H1 (cell line): ENCODE results near the gene TMEM115. TPM values are rescaled to one million over a fixed set of nuclear protein-coding genes. Genes with fewer than 3 reads are reported as not detected.
A peak's percentile ranks its signal among the peaks of the same experiment; 100 is the strongest.

Source experiments
- CTCF ChIA-PET: fragments of 300-600 bp; sonication (Branson Sonifier 250); formaldehyde crosslinking; loops from one replicate; lab custom pipeline; 2021; ENCODE audit not compliant: partially characterized antibody; lab: Charles Lee
- POLR2A ChIA-PET: fragments of 300-600 bp; sonication (Branson Sonifier 250); formaldehyde crosslinking; loops from one replicate; lab custom pipeline; 2021; ENCODE audit warnings: inconsistent platforms; ENCODE audit not compliant: partially characterized antibody; lab: Charles Lee
- DNase-seq, 2 experiments: peaks; one replicate each; pipeline versions ENCODE4 v3.0.0 to v3.0.0-alpha.2; 2010 to 2022; ENCODE audit warnings: low spot score in 2 of 2, low read depth in 1 of 2, mixed read lengths in 1 of 2
- FAIRE-seq: peaks from 2 replicates; lab custom pipeline; 2011; peaks lifted over from hg19 to GRCh38; lab: Jason Lieb, UNC
- H2AFZ ChIP-seq: 2 replicates; pipeline ENCODE4 v1.8.1; 2012; ENCODE audit warnings: low read length, inconsistent platforms
- H2AK5ac ChIP-seq: 2 replicates; pipeline ENCODE4 v1.6.1; 2013; ENCODE audit warnings: low read depth, low read length
- H2BK120ac ChIP-seq: replicated peaks from 2 replicates; pipeline ENCODE3; 2013; ENCODE audit warnings: low read depth, low read length, inconsistent platforms
- H2BK12ac ChIP-seq: 2 replicates; pipeline ENCODE4 v1.6.1; 2013; ENCODE audit warnings: low read depth, low read length
- H2BK15ac ChIP-seq: 2 replicates; pipeline ENCODE4 v1.6.1; 2013; ENCODE audit warnings: low read length
- H2BK20ac ChIP-seq: 2 replicates; pipeline ENCODE4 v1.6.1; 2013; ENCODE audit warnings: low read length
- H2BK5ac ChIP-seq: 2 replicates; pipeline ENCODE4 v1.6.1; 2013; ENCODE audit warnings: low read depth, low read length
- H3K14ac ChIP-seq: 2 replicates; pipeline ENCODE4 v1.6.1; 2013; ENCODE audit warnings: inconsistent platforms; ENCODE audit not compliant: insufficient read length
- H3K18ac ChIP-seq: 2 replicates; pipeline ENCODE4 v1.6.1; 2013; ENCODE audit warnings: low read length; ENCODE audit errors: extremely low read depth
- H3K23ac ChIP-seq: 2 replicates; pipeline ENCODE4 v1.6.1; 2013; ENCODE audit warnings: inconsistent platforms; ENCODE audit not compliant: insufficient read length
- H3K23me2 ChIP-seq: 2 replicates; pipeline ENCODE4 v1.6.1; 2013; ENCODE audit warnings: low read depth, low read length
- H3K27ac ChIP-seq: 2 replicates; pipeline ENCODE4 v1.6.1; 2011; ENCODE audit warnings: low read depth, low read length, inconsistent platforms
- H3K27me3 ChIP-seq, 4 experiments: replicated peaks in 1 of 4; 1 replicate in 1 of 4; 2 replicates in 3 of 4; pipeline versions ENCODE4 v1.6.1 to v1.8.1; 2011 to 2013; ENCODE audit warnings: low read length in 3 of 4, mild to moderate bottlenecking in 3 of 4, inconsistent platforms in 2 of 4, mixed read lengths in 2 of 4, moderate library complexity in 1 of 4; ENCODE audit not compliant: control insufficient read depth in 3 of 4, insufficient read depth in 3 of 4; ENCODE audit errors: extremely low read depth in 1 of 4
- H3K36me3 ChIP-seq, 4 experiments: 2 replicates each; pipeline versions ENCODE4 v1.6.1 to v1.8.1; 2011 to 2013; ENCODE audit warnings: mild to moderate bottlenecking in 4 of 4, low read length in 3 of 4, moderate library complexity in 2 of 4, control low read depth in 1 of 4, inconsistent platforms in 1 of 4; ENCODE audit not compliant: insufficient read depth in 4 of 4, control insufficient read depth in 2 of 4
- H3K4ac ChIP-seq: replicated peaks from 2 replicates; pipeline ENCODE3; 2013; ENCODE audit warnings: low read length, low read depth, mixed read lengths, inconsistent platforms; ENCODE audit not compliant: insufficient read length
- H3K4me1 ChIP-seq, 4 experiments: replicated peaks in 1 of 4; 1 replicate in 1 of 4; 2 replicates in 3 of 4; pipeline versions ENCODE4 v1.6.1 to v1.8.1; 2011 to 2013; ENCODE audit warnings: low read length in 3 of 4, inconsistent platforms in 2 of 4, mixed read lengths in 1 of 4; ENCODE audit not compliant: insufficient read depth in 4 of 4, control insufficient read depth in 3 of 4
- H3K4me2 ChIP-seq, 2 experiments: 2 replicates each; pipeline versions ENCODE4 v1.6.1 to v1.8.1; 2011 to 2013; ENCODE audit warnings: low read depth in 2 of 2, low read length in 2 of 2, control low read depth in 1 of 2, inconsistent platforms in 1 of 2, mild to moderate bottlenecking in 1 of 2; ENCODE audit not compliant: insufficient read depth in 1 of 2
- H3K4me3 ChIP-seq, 4 experiments: fragments of 200-600, 300-600 bp in 1 of 4; sonication (generic), shearing (Covaris generic), sonication (Bioruptor Twin) in 1 of 4; 2 replicates each; pipeline versions ENCODE4 v1.5.1 to v1.8.1; 2011 to 2016; ENCODE audit warnings: low read length in 4 of 4, low read depth in 3 of 4, control low read depth in 2 of 4, inconsistent platforms in 2 of 4, mild to moderate bottlenecking in 2 of 4, mixed read lengths in 1 of 4, moderate library complexity in 1 of 4; ENCODE audit not compliant: insufficient read depth in 2 of 4; ENCODE audit errors: extremely low read depth in 1 of 4
- H3K56ac ChIP-seq: replicated peaks from 2 replicates; pipeline ENCODE3; 2013; ENCODE audit warnings: low read depth, mild to moderate bottlenecking, mixed read lengths, low read length, inconsistent platforms; ENCODE audit not compliant: insufficient read length
- H3K79me1 ChIP-seq: 2 replicates; pipeline ENCODE4 v1.6.1; 2013; ENCODE audit warnings: low read depth, low read length, control low read depth
- H3K79me2 ChIP-seq, 2 experiments: 2 replicates each; pipeline versions ENCODE4 v1.6.1 to v1.8.1; 2012 to 2013; ENCODE audit warnings: low read length in 2 of 2, mild to moderate bottlenecking in 2 of 2, inconsistent platforms in 1 of 2; ENCODE audit not compliant: insufficient read depth in 2 of 2, control insufficient read depth in 1 of 2
- H3K9ac ChIP-seq, 4 experiments: replicated peaks in 1 of 4; 1 replicate in 1 of 4; 2 replicates in 3 of 4; pipeline versions ENCODE4 v1.6.1 to v1.8.1; 2011 to 2013; ENCODE audit warnings: low read depth in 3 of 4, low read length in 3 of 4, control low read depth in 2 of 4, mild to moderate bottlenecking in 2 of 4, moderate library complexity in 2 of 4, inconsistent platforms in 1 of 4; ENCODE audit errors: extremely low read depth in 1 of 4
- H3K9me3 ChIP-seq, 2 experiments: 2 replicates each; pipeline versions ENCODE4 v1.6.1 to v1.8.1; 2012 to 2013; ENCODE audit warnings: mild to moderate bottlenecking in 2 of 2, moderate library complexity in 2 of 2, control low read depth in 1 of 2, inconsistent platforms in 1 of 2, low read depth in 1 of 2, low read length in 1 of 2, mixed read lengths in 1 of 2; ENCODE audit not compliant: insufficient read depth in 2 of 2
- H4K20me1 ChIP-seq, 2 experiments: replicated peaks in 1 of 2; 2 replicates each; pipeline versions ENCODE3 to v1.8.1; 2011 to 2013; ENCODE audit warnings: inconsistent platforms in 2 of 2, low read length in 2 of 2, mild to moderate bottlenecking in 1 of 2; ENCODE audit not compliant: insufficient read depth in 2 of 2, control insufficient read depth in 1 of 2
- H4K5ac ChIP-seq: 2 replicates; pipeline ENCODE4 v1.6.1; 2013; ENCODE audit warnings: low read length, low read depth, mixed read lengths, inconsistent platforms; ENCODE audit not compliant: insufficient read length
- H4K8ac ChIP-seq: 2 replicates; pipeline ENCODE4 v1.8.0; 2013; ENCODE audit warnings: mild to moderate bottlenecking, moderate library complexity, low read length, inconsistent platforms; ENCODE audit not compliant: insufficient read depth; ENCODE audit errors: extremely low read depth
- H4K91ac ChIP-seq: replicated peaks from 2 replicates; pipeline ENCODE3; 2013; ENCODE audit warnings: low read length, mixed read lengths, inconsistent platforms; ENCODE audit not compliant: insufficient read length
- CHD1 ChIP-seq: IDR thresholded peaks from 2 replicates; pipeline ENCODE4 v1.6.1; 2012; ENCODE audit warnings: low read depth, low read length, improper control_type of control experiment
- CHD2 ChIP-seq: IDR thresholded peaks from 2 replicates; pipeline ENCODE4 v1.6.1; 2012; ENCODE audit warnings: low read length, improper control_type of control experiment
- CREB1 ChIP-seq: IDR thresholded peaks from 2 replicates; pipeline ENCODE4 v1.6.1; 2012; ENCODE audit warnings: inconsistent platforms
- EZH2 ChIP-seq: fragments of 200-600 bp; sonication (generic); IDR thresholded peaks from 2 replicates; pipeline ENCODE4 v1.7.1; 2012; ENCODE audit warnings: low read depth, mild to moderate bottlenecking, moderate library complexity, low read length, inconsistent platforms; ENCODE audit not compliant: severe bottlenecking
- GABPA ChIP-seq: IDR thresholded peaks from 2 replicates; pipeline ENCODE4 v1.6.1; 2011; ENCODE audit warnings: mild to moderate bottlenecking, low read length, moderate library complexity, borderline replicate concordance; ENCODE audit not compliant: insufficient read depth
- JUND ChIP-seq: IDR thresholded peaks from 2 replicates; pipeline ENCODE4 v1.6.1; 2011; ENCODE audit warnings: mild to moderate bottlenecking, improper control_type of control experiment, low read length
- MAFK ChIP-seq: IDR thresholded peaks from 2 replicates; pipeline ENCODE4 v1.6.1; 2012; ENCODE audit warnings: low read depth, mild to moderate bottlenecking, improper control_type of control experiment, low read length
- POLR2A ChIP-seq, 2 experiments: IDR thresholded peaks; 1 replicate in 1 of 2; 2 replicates in 1 of 2; pipeline ENCODE4 v1.6.1; 2011; ENCODE audit warnings: low read depth in 2 of 2, low read length in 2 of 2, mild to moderate bottlenecking in 2 of 2; ENCODE audit errors: control extremely low read depth in 1 of 2
- SIN3A ChIP-seq, 2 experiments: IDR thresholded peaks in 1 of 2; conservative IDR thresholded peaks in 1 of 2; 2 replicates each; pipeline ENCODE4 v1.6.1; 2011 to 2012; ENCODE audit warnings: low read length in 2 of 2, improper control_type of control experiment in 1 of 2, low read depth in 1 of 2, mild to moderate bottlenecking in 1 of 2
- SIRT6 ChIP-seq: IDR thresholded peaks from one replicate; pipeline ENCODE4 v1.7.1; 2012; ENCODE audit warnings: low read length, inconsistent platforms
- SUZ12 ChIP-seq: fragments of 200-600 bp; sonication (generic); IDR thresholded peaks from 2 replicates; pipeline ENCODE4 v1.6.1; 2012; ENCODE audit warnings: mild to moderate bottlenecking, inconsistent platforms, low read length, moderate library complexity, mixed read lengths
- ZNF274 ChIP-seq: IDR thresholded peaks from 2 replicates; pipeline ENCODE4 v1.7.0; 2012; ENCODE audit warnings: low read length, borderline replicate concordance; ENCODE audit errors: extremely low read depth
- WGBS, 2 experiments: shearing (Covaris generic) in 1 of 2; methylation state at CpG; one replicate each; pipeline versions ENCODE4 v1.1.6 to v1.1.7; 2013 to 2015; ENCODE audit warnings: low lambda C conversion rate in 2 of 2, mixed read lengths in 2 of 2, inconsistent platforms in 1 of 2, low coverage in 1 of 2, missing lambda C conversion rate in 1 of 2; ENCODE audit not compliant: insufficient replicate concordance in 2 of 2, insufficient coverage in 1 of 2, insufficient read length in 1 of 2; ENCODE audit errors: extremely low coverage in 1 of 2, missing lambda C conversion rate in 1 of 2; 5-methylcytosine and 5-hydroxymethylcytosine counted together
- polyA plus RNA-seq, 7 experiments: library from polyadenylated mRNA; depleted of rRNA in 3 of 7; stranded (reverse) in 5 of 7; unstranded in 2 of 7; fragments of >200 nt in 5 of 7; fragments of 200-250 nt in 2 of 7; gene quantifications; 1 replicate in 5 of 7; 2 replicates in 1 of 7; 4 replicates in 1 of 7; pipeline versions ENCODE4 v1.2.1 to v1.2.3, GENCODE V29; 2011 to 2013; ENCODE audit warnings: missing spikeins in 2 of 7, mixed read lengths in 2 of 7
- total RNA-seq: library from RNA; stranded (reverse); fragmentation: NEBNext Ultra II Directional; extraction: Animal tissue kit (Norgen Biotek cat#: 25700); gene quantifications from 2 replicates; pipeline ENCODE4 v1.2.1, GENCODE V29; 2021

The TMEM115 gene
- total and polyA plus RNA-seq, 2 of the 8 experiments (the other 6 are each of a cell fraction or from before 2014, with no cell fraction given): 25.4 to 32.4 TPM

DNA sequence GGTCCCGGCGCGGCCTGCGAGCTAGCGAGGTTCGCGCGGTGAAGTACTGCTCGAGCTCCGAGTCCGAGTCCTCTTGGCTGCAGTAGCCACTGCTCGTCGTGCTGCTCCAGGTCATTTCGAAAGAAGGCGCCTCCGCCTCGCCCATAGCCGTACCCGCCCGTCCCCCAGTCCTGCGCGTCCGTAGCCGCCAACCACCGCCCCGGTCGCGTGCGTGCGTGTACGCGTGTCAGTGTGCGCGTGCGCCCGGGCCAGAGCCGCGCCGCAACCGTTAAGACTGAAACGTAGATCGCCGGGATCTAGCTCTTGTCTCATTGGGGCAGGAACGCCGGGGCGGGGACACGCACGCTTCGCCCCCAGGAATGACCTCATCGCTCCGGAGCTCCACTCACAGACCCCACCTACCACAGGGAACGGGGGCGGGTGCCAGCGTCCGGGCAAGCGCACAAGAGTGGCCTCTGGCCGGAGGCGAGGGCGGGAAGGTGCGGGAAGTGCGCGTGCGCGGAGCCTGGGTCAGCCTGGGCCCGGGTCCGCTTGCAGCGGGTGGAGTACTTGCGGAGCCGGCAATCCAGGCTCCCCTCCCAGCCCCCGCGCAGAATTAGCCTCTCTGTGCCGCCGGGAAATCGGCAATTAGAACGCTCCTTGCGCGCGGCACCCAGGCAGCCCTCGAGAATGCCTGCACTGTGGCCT is 22.0 kb downstream of the TMEM115 start:
- POLR2A ChIA-PET: interaction anchor here (0.7 to 4.4 kb wide), 23 partner anchors 8 to 233 kb away, joined by 3 to 40 read pairs (median 5); partner anchors contain the start of genes CYB561D2, HEMK1, HYAL2 and HYAL3
- Histone ChIP-seq H3K79me2 (peaks cover 0 to 28% of the 10 kb centered on the region in 2 experiments; a peak in 2 of 4 replicates), H2AK5ac (no peak overlapping the region), H3K79me1 (peaks cover 6% of the 10 kb centered on the region; the same call in 1 of the 2 replicates), H2BK5ac (peak overlapping the region; percentile 86; the same call in 1 of the 2 replicates), H3K4ac (peak overlapping the region; percentile 29), H2BK20ac (no peak overlapping the region), H3K36me3 (peaks cover 0 to 2% (median 0%) of the 10 kb centered on the region in 4 experiments; a peak in 2 of 8 replicates), H2BK12ac (peak overlapping the region; percentile 46; the same call in 1 of the 2 replicates), H4K8ac (peak overlapping the region; percentile 93), H4K5ac (peak overlapping the region; percentile 89), H3K27ac (peak overlapping the region; percentile 72; the same call in 1 of the 2 replicates), H3K23ac (no peak overlapping the region), H3K56ac (peak overlapping the region; percentile 79), H2AFZ (0 out of 2 replicates have a peak overlapping the region, but pooled peaks have one; percentile 2), H3K4me1 (peaks cover 0 to 15% (median 14%) of the 10 kb centered on the region in 4 experiments; a peak in 5 of 7 replicates), H4K20me1 (peaks cover 0 to 10% of the 10 kb centered on the region in 2 experiments), H3K14ac (no peak overlapping the region), H3K9me3 (no peaks in the 10 kb centered on the region), H3K9ac (peak overlapping the region; percentile 68 to 88 (median 82)), H2BK15ac (no peak overlapping the region), H3K23me2 (peaks cover 18% of the 10 kb centered on the region), H3K4me3 (peak overlapping the region; percentile 72 to 96 (median 88)), H3K4me2 (peak overlapping the region; percentile 95 to 98), H3K27me3 (peaks cover 20 to 44% (median 37%) of the 10 kb centered on the region in 4 experiments), H2BK120ac (no peak overlapping the region), H3K18ac (peak overlapping the region; percentile 61), H4K91ac (peak overlapping the region; percentile 93)
- no peak for FAIRE-seq
- 1% methylated on average over 76 of the region's 79 CpGs; no CpG with 5 or more reads in 1 of the 2 experiments for WGBS, 2 experiments
- peak; percentile 96 to 99 for DNase-seq
- CTCF ChIA-PET: interaction anchor here (0.7 to 7.7 kb wide), 17 partner anchors 9 to 1052 kb away, joined by 3 to 60 read pairs (median 4); partner anchors contain the start of genes CISH, HYAL1, HYAL2 and HYAL3
- 0 out of 4 replicates have a peak, but pooled peaks of 1 of the 2 experiments have one; percentile 51 for TF ChIP-seq SIN3A (conservative IDR thresholded peaks at IDR 0.05 in 1 of 2, IDR thresholded peaks at IDR 0.05 in 1 of 2; ENCODE audit: low read depth in 1 of 2, low read length in 2 of 2)
- TF ChIP-seq CHD2: no peak
- peak; percentile 91 for TF ChIP-seq JUND
- TF ChIP-seq MAFK: no peak
- no peak for TF ChIP-seq SIRT6
- peak in 1 of 2 experiments; percentile 54; a peak in 2 of 3 replicates for TF ChIP-seq POLR2A (IDR thresholded peaks at IDR 0.05; ENCODE audit: control extremely low read depth in 1 of 2, low read depth in 2 of 2, low read length in 2 of 2)
- no peak for TF ChIP-seq CHD1
- TF ChIP-seq CREB1: peak; percentile 71
- TF ChIP-seq EZH2: no peak
- peak; percentile 36; the same call in 1 of the 2 replicates for TF ChIP-seq SUZ12
- no peak for TF ChIP-seq GABPA
- no peak for TF ChIP-seq ZNF274
